ENCODE data around the gene NCKAP5.

DNA sequence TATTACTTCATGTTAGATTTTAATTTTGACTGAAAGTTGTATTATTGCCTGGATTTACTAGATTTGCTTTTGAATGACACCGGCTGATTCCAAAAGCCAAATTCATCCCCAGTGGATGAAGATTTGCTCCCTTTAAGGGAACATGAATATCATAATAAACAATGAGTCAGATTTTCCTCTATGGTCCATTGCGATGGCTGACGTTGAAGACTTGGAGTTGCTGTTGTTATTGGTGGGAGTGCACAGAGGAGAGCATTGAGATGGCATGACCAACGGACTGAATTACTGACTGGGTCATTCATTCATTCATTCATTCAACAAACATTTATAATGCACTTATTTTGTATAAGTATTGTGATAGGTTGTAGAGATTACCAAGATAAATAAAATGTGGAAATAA, 864.9 kb downstream of the NCKAP5 start:
- TF ChIP-seq, protein P1, sequence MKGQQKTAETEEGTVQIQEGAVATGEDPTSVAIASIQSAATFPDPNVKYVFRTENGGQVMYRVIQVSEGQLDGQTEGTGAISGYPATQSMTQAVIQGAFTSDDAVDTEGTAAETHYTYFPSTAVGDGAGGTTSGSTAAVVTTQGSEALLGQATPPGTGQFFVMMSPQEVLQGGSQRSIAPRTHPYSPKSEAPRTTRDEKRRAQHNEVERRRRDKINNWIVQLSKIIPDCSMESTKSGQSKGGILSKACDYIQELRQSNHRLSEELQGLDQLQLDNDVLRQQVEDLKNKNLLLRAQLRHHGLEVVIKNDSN (IDR thresholded peaks at IDR 0.05) = no peak
- no peak for TF ChIP-seq FOXM1 (IDR thresholded peaks at IDR 0.05; ENCODE audit: borderline replicate concordance, low read depth)
- TF ChIP-seq NFIC (IDR thresholded peaks at IDR 0.05) = no peak
- no peak for TF ChIP-seq RAD21 (IDR thresholded peaks at IDR 0.05; ENCODE audit: low read depth)
- TF ChIP-seq, protein P2, sequence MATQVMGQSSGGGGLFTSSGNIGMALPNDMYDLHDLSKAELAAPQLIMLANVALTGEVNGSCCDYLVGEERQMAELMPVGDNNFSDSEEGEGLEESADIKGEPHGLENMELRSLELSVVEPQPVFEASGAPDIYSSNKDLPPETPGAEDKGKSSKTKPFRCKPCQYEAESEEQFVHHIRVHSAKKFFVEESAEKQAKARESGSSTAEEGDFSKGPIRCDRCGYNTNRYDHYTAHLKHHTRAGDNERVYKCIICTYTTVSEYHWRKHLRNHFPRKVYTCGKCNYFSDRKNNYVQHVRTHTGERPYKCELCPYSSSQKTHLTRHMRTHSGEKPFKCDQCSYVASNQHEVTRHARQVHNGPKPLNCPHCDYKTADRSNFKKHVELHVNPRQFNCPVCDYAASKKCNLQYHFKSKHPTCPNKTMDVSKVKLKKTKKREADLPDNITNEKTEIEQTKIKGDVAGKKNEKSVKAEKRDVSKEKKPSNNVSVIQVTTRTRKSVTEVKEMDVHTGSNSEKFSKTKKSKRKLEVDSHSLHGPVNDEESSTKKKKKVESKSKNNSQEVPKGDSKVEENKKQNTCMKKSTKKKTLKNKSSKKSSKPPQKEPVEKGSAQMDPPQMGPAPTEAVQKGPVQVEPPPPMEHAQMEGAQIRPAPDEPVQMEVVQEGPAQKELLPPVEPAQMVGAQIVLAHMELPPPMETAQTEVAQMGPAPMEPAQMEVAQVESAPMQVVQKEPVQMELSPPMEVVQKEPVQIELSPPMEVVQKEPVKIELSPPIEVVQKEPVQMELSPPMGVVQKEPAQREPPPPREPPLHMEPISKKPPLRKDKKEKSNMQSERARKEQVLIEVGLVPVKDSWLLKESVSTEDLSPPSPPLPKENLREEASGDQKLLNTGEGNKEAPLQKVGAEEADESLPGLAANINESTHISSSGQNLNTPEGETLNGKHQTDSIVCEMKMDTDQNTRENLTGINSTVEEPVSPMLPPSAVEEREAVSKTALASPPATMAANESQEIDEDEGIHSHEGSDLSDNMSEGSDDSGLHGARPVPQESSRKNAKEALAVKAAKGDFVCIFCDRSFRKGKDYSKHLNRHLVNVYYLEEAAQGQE (IDR thresholded peaks at IDR 0.05; ENCODE audit: low read depth) = no peak
- TF ChIP-seq, protein P3, sequence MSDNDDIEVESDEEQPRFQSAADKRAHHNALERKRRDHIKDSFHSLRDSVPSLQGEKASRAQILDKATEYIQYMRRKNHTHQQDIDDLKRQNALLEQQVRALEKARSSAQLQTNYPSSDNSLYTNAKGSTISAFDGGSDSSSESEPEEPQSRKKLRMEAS (IDR thresholded peaks at IDR 0.05) = no peak
